ENCODE results near the gene KLHL18.
"Not testable (repeated sequence)": the region's sequence is repeated elsewhere in the genome, so short reads cannot be mapped to it uniquely, and the experiment has no call there.

Gene KLHL18

GRCh38 chr3:47362701-47363100, 80.0 kb downstream of the KLHL18 start:
- DNase-seq (ENCODE audit: low spot score): no peak

DNA sequence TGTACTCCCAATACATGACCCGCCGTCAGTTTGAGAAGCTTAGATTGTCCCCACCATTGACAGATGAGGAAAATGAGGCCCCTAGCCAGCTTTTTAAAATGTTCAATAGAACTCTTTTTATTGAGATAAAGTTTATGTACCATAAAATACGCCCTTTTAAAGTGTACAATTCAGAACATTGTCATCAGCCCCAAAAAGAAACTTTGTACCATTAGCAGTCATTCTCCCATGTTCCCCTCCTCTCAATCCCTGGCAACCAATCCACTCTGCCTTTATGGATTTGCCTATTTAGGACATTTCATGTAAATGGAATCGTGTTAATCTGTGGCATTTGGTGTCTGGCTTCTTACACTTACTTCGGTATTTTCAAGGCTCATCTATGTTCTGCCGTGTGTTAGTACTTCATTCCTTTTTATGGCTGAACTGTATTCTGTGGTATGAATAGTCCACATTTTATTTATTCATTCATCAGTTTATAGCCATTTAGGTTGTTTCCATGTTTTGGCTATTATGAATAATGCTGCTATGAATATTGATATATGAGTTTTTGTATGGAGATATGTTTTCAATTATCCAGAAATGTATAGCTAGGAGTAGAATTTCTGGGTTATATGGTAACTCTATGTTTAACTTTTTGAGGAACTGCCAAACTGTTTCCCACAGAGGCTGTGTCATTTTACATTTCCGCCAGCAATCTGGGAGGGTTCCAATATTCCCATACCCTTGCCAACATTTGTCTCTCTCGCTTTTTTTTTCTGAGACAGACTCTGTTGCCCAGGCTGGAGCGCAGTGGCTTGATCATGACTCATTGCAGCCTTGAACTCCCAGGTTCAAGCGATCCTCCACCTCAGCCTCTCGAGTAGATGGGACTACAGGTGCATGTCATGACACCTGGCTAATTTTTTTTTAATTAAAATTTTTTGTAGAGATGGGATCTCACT, 82.7 kb downstream of the KLHL18 start:
- no peak for DNase-seq (ENCODE audit: low spot score)

DNA sequence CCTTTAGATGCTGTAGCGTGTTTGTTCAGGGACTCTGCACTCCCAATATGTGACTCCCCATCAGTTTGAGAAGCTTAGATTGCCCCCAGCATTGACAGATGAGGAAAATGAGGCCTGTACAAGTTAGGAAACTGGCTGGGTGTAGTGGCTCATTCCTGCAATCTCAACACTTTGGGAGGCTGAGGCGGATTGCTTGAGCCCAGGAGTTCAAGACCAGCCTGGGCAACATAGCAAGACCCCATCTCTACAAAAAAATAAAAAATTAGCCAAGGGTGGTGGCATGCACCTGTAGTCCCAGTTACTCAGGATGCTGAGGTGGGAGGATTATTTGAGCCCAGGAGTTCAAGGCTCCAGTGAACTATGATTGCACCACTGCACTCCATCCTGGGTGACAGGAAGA, 84.1 kb downstream of the KLHL18 start:
- no peak for DNase-seq (ENCODE audit: low spot score)

- DNase-seq (ENCODE audit: low spot score): no peak
Observed at GRCh38 chr3:47367631-47368030, 84.9 kb downstream of the KLHL18 start.

DNA sequence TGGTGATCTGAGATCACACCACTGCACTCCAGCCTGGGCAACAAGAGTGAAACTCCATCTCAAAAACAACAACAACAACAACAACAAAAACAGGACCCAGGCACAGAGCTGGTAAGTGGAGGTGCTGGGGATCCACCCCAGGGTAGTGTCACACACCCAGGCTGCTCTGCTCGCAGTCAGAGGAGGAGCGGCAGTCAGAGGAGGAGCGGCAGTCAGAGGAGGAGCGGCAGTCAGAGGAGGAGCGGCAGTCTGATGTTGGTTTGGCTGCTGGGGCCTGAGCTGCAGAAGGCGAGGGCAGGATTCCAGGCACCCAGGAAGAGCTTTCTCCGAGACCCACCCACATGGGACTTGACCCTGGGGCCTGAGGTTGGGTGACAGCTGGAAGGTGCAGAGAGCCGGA, 87.3 kb downstream of the KLHL18 start:
- not testable (repeated sequence) for DNase-seq (ENCODE audit: low spot score)

DNA sequence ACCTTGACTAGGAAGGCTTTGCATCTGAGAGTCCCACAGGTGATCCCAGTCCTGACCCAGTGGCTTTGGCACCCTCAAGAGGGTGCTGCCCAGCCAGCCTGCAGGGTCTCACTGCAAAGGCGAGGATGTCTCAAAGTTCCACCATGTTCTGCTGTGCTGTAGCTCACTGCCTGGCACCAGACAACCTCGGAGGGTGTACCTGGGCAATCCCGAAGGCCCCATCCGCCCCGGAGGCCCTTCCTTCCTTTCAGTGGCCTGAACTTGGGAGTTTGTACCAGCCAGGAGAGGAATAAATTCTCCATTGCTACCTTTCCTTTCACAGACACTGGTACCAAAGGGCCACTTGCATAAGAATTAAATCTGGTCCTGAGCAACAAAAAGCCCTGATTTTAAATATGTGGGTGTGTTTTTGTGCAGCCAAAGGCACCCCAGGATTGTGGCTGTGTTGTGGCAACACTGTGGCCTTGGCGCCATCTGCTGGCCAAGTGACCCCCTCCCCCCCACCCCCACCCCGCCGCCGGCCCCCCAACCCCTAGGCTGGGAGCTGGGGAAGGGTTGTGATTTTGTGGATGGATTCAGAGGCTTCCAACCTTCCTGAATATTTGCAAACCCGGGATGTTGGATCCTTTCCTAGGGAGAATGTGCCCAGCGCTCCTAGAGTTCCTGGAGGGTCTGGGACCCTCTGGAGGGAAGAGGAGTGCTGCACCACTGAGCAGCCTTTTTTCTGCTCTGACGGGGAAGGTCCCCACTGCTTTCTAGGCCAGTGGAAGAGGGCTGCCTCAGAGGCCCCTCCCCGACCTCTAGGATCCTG, 88.3 kb downstream of the KLHL18 start:
- DNase-seq (ENCODE audit: low spot score): peak; percentile 72

DNA sequence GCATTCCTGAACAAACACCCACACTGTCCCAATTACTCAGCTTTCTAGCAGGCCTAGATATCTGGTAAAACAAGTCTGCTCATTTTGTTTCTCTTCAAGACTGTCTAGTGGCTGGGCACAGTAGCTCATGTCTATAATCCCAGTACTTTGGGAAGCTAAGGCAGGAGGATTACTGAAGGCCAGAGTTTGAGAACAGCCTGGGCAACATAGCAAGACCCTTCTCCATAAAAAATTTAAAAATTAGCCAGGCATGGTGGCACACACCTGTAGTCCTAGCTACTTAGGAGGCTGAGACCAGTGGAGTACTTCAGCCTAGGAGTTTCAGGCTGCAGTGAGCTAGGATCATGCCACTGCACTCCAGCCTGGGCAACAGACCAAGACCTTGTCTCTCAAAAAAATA, 91.8 kb downstream of the KLHL18 start:
- no peak for DNase-seq (ENCODE audit: low spot score)

DNA sequence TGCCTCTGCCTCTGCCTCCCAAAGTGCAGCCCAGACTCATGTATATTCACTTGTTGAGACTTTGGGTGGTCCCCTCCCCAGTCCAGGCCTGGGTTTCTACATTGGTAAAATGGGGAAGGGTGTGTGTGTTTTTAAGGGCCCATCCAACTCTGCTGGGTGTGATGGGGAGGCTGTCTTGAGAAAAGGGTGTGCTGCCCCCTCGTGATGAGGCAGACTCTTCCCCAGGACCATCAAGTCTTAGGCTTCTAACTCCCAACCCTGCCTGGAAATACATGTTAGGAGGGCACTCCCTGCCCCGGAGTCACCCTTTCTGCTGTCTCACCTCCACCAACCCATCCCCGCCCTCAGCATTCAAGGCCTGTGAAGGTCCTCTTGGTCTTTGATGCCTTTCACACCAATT, 93.6 kb downstream of the KLHL18 start:
- DNase-seq (ENCODE audit: low spot score): no peak

DNA sequence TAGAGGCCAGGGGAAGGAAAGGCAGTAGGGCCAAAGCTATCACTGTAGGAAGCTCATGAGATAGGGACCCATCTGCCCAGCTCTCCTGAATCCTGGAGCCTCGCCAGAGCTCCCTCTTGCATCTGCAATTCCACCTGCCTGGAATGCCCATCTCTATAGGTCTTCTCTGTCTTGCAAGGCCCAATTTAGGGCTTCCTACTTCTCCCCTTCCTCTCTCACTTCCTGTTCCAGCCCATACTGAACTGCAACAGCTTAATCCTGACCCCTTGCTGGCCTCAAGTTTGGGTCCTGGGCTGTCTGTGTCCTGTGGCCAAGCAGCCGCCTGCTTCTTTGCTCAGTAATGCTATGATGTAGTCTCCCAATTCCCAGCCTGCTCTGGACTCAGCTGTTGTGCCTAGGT, 94.4 kb downstream of the KLHL18 start:
- DNase-seq (ENCODE audit: low spot score): no peak

DNA sequence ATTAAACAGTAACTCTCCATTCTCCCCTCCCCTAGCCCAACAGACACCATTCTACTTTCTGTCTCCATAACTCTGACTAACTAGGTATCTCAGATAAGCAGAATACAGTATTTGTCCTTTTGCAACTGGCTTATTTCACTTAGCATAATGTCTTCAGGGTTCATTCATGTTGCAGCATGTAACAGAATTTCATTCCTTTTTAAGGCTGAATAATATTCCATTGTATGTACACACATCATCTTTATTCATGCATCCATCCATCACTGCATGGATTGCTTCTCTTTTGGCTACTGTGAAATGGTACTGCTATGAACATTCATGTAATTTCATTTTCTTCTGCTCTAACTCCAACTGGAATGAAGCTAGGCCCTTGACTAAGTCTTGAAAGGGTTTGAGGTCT, 96.1 kb downstream of the KLHL18 start:
- DNase-seq (ENCODE audit: low spot score): no peak

GRCh38 chr3:47379411-47379899, 96.7 kb downstream of the KLHL18 start:
- no peak for DNase-seq (ENCODE audit: low spot score)

DNA sequence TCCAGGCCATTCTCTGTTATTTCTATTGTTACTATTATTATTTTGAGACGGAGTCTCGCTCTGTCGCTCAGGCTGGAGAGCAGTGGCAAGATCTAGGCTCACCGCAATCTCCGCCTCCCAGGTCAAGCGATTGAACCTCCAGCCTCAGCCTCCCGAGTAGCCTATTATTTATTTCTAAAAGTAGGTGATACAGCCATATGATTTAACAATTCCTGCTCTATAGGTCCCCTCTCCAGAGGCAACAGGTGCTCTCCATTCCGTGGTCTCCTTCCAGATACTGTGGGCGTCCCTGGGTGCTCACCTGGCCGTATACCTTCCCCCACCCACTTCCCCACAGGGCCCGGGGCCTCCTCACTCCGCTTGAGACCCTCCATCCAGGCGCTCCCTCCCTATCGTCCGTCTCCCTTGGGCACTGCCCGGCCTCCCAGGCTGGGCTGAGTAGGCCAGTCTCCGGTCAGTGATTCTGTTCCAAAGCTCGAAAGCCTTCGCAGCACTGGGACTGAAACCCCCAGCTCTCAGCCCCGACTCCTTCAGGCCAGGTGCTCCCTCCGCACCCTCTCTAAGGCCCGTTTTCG, 97.4 kb downstream of the KLHL18 start:
- DNase-seq (ENCODE audit: low spot score): no peak

- peak; percentile 98 for DNase-seq (ENCODE audit: low spot score)
Observed at GRCh38 chr3:47380601-47381316, 98.0 kb downstream of the KLHL18 start, which contains the start of gene PTPN23. Gene PTPN23 (plus strand): TSS chr3:47381021. CDS start chr3:47381097, 76 bp downstream.

DNA sequence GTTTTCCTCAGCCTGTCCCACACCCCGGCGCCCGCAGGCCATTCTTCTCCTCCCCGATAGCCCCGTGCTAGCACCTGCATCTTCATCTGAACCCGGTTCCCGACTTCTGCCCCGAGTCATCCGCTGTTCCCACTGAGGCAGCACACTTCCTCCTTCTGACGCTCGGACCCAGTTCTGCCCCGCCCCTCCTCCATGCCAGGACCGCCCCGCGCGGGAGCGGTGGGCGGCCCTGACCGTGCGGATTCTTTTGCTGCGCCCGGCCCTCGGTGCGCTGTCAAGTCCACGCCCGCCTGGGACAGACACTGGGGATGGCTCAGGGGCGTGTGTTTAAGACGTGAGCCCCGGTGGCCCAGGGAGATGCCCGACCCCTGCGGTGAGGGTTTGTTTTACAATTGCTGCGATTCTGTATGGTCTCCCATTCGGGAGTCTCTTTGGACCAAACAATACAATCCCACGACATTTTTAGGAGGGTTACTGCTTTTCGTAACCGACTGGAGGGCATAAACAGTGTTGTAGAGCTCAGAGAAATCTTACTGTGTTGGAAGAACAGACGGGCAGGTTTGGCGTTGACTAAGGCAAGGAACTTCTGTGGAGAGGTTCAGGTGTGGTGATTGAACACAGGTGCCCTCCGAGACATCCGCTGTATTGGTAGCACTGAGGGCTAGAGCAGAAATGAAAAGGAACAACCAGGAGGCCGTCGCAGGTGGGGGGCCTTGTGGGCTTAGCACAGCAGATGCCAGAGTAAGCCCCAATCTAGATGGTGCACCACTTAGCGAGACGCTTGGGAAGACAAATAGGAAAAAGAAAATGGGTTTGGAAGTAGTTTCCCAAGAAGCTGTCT, 98.8 kb downstream of the KLHL18 start:
- peak; percentile 90 for DNase-seq (ENCODE audit: low spot score)

DNA sequence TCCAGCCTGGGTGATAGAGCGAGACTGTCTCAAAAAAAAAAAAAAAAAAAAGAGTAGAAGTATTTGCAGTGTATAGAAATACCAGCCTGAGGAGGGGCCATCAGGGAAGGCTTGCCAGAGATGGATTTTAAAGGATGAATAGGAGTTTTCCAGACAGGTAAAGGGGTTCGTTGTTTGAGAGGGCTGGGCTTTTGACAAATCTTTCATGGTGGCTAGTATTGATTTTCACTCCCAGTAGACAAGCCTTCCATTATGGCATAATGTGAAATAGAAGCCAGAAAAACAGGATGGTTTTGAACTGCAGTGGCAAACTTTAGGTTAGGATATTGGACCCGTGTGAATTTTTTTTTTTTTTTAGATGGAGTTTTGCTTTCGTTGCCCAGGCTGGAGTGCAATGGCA, 101.7 kb downstream of the KLHL18 start:
- DNase-seq (ENCODE audit: low spot score): no peak

DNA sequence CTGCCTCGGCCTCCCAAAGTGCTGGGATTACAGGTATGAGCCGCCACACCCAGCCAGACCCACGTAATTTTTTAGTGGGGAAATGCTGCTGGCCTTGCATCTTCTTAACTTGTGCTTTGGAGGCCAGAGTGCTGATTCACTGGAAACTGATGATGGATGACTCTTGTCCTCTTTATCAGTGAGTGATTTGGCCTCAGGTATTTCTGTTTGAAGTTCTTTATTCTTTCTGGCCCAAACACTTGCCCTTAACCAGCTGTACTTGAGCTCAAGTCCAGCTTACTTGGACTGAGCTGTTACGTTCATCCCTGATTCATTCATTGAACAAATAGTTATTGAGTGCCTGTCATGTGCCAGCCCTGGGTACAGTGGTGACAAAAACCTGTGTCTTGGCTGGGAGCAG, 102.3 kb downstream of the KLHL18 start:
- no peak for DNase-seq (ENCODE audit: low spot score)

- no peak for DNase-seq (ENCODE audit: low spot score)
Observed at GRCh38 chr3:47385796-47386195, 103.1 kb downstream of the KLHL18 start.

GRCh38 chr3:47392933-47393332, 110.2 kb downstream of the KLHL18 start:
- DNase-seq (ENCODE audit: low spot score): no peak

GRCh38 chr3:47394140-47394870, 111.6 kb downstream of the KLHL18 start:
- DNase-seq (ENCODE audit: low spot score): no peak

- DNase-seq (ENCODE audit: low spot score): no peak
Observed at GRCh38 chr3:47394881-47395280, 112.1 kb downstream of the KLHL18 start.
